Neuronal stem cell (in vitro differentiated cells): ENCODE results near the gene MTOR.
"Not testable (repeated sequence)": the region's sequence is repeated elsewhere in the genome, so short reads cannot be mapped to it uniquely, and the experiment has no call there.

Experiments used
- DNase-seq: peaks from one replicate; pipeline ENCODE4 v3.0.0-alpha.2; 2013; ENCODE audit warnings: low spot score
- H2AFZ ChIP-seq: one replicate; pipeline ENCODE4 v1.6.1; 2013; ENCODE audit warnings: mild to moderate bottlenecking, low read length, inconsistent platforms
- H2AK5ac ChIP-seq: 2 replicates; pipeline ENCODE4 v1.6.1; 2013; ENCODE audit warnings: low read depth, mild to moderate bottlenecking, inconsistent platforms, low read length, moderate library complexity, mixed read lengths
- H2BK120ac ChIP-seq: 2 replicates; pipeline ENCODE4 v1.6.1; 2013; ENCODE audit warnings: low read depth, mild to moderate bottlenecking, inconsistent platforms, low read length, moderate library complexity, mixed read lengths
- H2BK12ac ChIP-seq: one replicate; pipeline ENCODE4 v1.6.1; 2013; ENCODE audit warnings: low read length, inconsistent platforms
- H2BK15ac ChIP-seq: 2 replicates; pipeline ENCODE4 v1.6.1; 2013; ENCODE audit warnings: mild to moderate bottlenecking, low read length, inconsistent platforms, mixed read lengths
- H2BK5ac ChIP-seq: one replicate; pipeline ENCODE4 v1.6.1; 2013; ENCODE audit warnings: inconsistent platforms, mild to moderate bottlenecking, low read length, moderate library complexity
- H3K14ac ChIP-seq: one replicate; pipeline ENCODE4 v1.6.1; 2013; ENCODE audit warnings: low read length, inconsistent platforms
- H3K18ac ChIP-seq: 2 replicates; pipeline ENCODE4 v1.6.1; 2013; ENCODE audit warnings: low read length, inconsistent platforms
- H3K23ac ChIP-seq: 2 replicates; pipeline ENCODE4 v1.6.1; 2013; ENCODE audit warnings: low read depth, mild to moderate bottlenecking, mixed read lengths, low read length, inconsistent platforms; ENCODE audit not compliant: poor library complexity
- H3K27ac ChIP-seq: replicated peaks from 3 replicates; pipeline ENCODE4 v1.5.1; 2013; ENCODE audit warnings: low read length, inconsistent platforms
- H3K27me3 ChIP-seq, 3 experiments: 2 replicates each; pipeline ENCODE4 v1.6.1; 2013; ENCODE audit warnings: low read length in 3 of 3, mild to moderate bottlenecking in 2 of 3, inconsistent platforms in 1 of 3, low read depth in 1 of 3, mixed read lengths in 1 of 3, moderate library complexity in 1 of 3; ENCODE audit not compliant: control insufficient read depth in 3 of 3, insufficient read depth in 3 of 3
- H3K36me3 ChIP-seq, 2 donors: replicated peaks in 1 of 2; 2 replicates each; pipeline ENCODE4 v1.6.1; 2013; ENCODE audit warnings: low read length in 2 of 2; ENCODE audit not compliant: control insufficient read depth in 2 of 2, insufficient read depth in 2 of 2
- H3K4ac ChIP-seq: 2 replicates; pipeline ENCODE4 v1.6.1; 2013; ENCODE audit warnings: inconsistent platforms, mild to moderate bottlenecking, low read length, moderate library complexity
- H3K4me1 ChIP-seq, 2 donors: 1 replicate in 1 of 2; 2 replicates in 1 of 2; pipeline ENCODE4 v1.6.1; 2013; ENCODE audit warnings: low read length in 2 of 2, low read depth in 1 of 2; ENCODE audit not compliant: control insufficient read depth in 2 of 2, insufficient read depth in 1 of 2
- H3K4me2 ChIP-seq: one replicate; pipeline ENCODE4 v1.6.1; 2013; ENCODE audit warnings: mild to moderate bottlenecking, low read length, inconsistent platforms; ENCODE audit not compliant: insufficient read depth, poor library complexity, severe bottlenecking
- H3K4me3 ChIP-seq, 2 donors: 2 replicates each; pipeline ENCODE4 v1.5.1; 2013; ENCODE audit warnings: low read length in 2 of 2, mild to moderate bottlenecking in 2 of 2, inconsistent platforms in 1 of 2, moderate library complexity in 1 of 2
- H3K79me1 ChIP-seq: one replicate; pipeline ENCODE4 v1.6.1; 2013; ENCODE audit warnings: low read depth, mild to moderate bottlenecking, inconsistent platforms, low read length, moderate library complexity
- H3K9ac ChIP-seq: one replicate; pipeline ENCODE4 v1.6.1; 2013; ENCODE audit warnings: mild to moderate bottlenecking, low read depth, low read length, inconsistent platforms; ENCODE audit not compliant: poor library complexity
- H3K9me3 ChIP-seq, 2 donors: replicated peaks in 1 of 2; 2 replicates each; pipeline versions ENCODE3 to v1.6.1; 2013; ENCODE audit warnings: low read length in 2 of 2, mild to moderate bottlenecking in 2 of 2, inconsistent platforms in 1 of 2, low read depth in 1 of 2, mixed read lengths in 1 of 2, moderate library complexity in 1 of 2; ENCODE audit not compliant: control insufficient read depth in 2 of 2, insufficient read depth in 1 of 2
- H4K8ac ChIP-seq: one replicate; pipeline ENCODE4 v1.6.1; 2013; ENCODE audit warnings: low read depth, mild to moderate bottlenecking, inconsistent platforms, low read length, moderate library complexity
- H4K91ac ChIP-seq: one replicate; pipeline ENCODE4 v1.6.1; 2013; ENCODE audit warnings: low read length, low read depth, mild to moderate bottlenecking, inconsistent platforms; ENCODE audit not compliant: poor library complexity
- WGBS, 2 donors: extraction: QIAGEN DNeasy Blood & Tissue Kit; methylation state at CpG; one replicate each; pipeline ENCODE4 v1.1.7; 2013; ENCODE audit warnings: missing lambda C conversion rate in 2 of 2, mixed read lengths in 1 of 2; ENCODE audit not compliant: insufficient read length in 2 of 2, insufficient replicate concordance in 1 of 2; ENCODE audit errors: extremely low coverage in 2 of 2; 5-methylcytosine and 5-hydroxymethylcytosine counted together

Gene MTOR

GRCh38 chr1:11105586-11105985, 156.8 kb downstream of the MTOR start:
- no peak overlapping the region for H3K14ac ChIP-seq
- DNase-seq: no peak
- no CpG with 5 or more reads among the region's 10 CpGs for WGBS, 2 donors
- H3K9ac ChIP-seq: no peak overlapping the region
- H3K27me3 ChIP-seq: no peaks in the 10 kb centered on the region
- H3K79me1 ChIP-seq: no peaks in the 10 kb centered on the region
- H2BK12ac ChIP-seq: no peak overlapping the region
- no peak overlapping the region for H2AK5ac ChIP-seq
- H3K9me3 ChIP-seq: no peaks in the 10 kb centered on the region
- H2BK15ac ChIP-seq: no peak overlapping the region
- no peak overlapping the region for H3K4me3 ChIP-seq
- H3K18ac ChIP-seq: no peak overlapping the region
- H4K8ac ChIP-seq: no peak overlapping the region
- H3K4me2 ChIP-seq: no peak overlapping the region
- H3K36me3 ChIP-seq: peaks cover 16 to 50% of the 10 kb centered on the region in 2 donors
- H3K27ac ChIP-seq: no peak overlapping the region
- no peak overlapping the region for H2AFZ ChIP-seq
- H2BK120ac ChIP-seq: no peak overlapping the region
- H3K4ac ChIP-seq: no peak overlapping the region
- H4K91ac ChIP-seq: no peak overlapping the region
- H3K23ac ChIP-seq: no peak overlapping the region
- H2BK5ac ChIP-seq: no peak overlapping the region
- H3K4me1 ChIP-seq: no peaks in the 10 kb centered on the region

GRCh38 chr1:11101347-11101746, 161.0 kb downstream of the MTOR start:
- no peak overlapping the region for H3K4me2 ChIP-seq
- H2BK15ac ChIP-seq: no peak overlapping the region
- H2BK5ac ChIP-seq: no peak overlapping the region
- H3K79me1 ChIP-seq: peaks cover 5% of the 10 kb centered on the region
- no peak overlapping the region for H4K8ac ChIP-seq
- H3K27me3 ChIP-seq: no peaks in the 10 kb centered on the region
- no peak overlapping the region for H2BK12ac ChIP-seq
- no peak for DNase-seq
- no CpG with 5 or more reads among the region's 6 CpGs for WGBS, 2 donors
- H3K27ac ChIP-seq: no peak overlapping the region
- H3K36me3 ChIP-seq: peaks cover 10 to 32% of the 10 kb centered on the region in 2 donors
- H3K23ac ChIP-seq: no peak overlapping the region
- no peaks in the 10 kb centered on the region for H3K9me3 ChIP-seq
- H3K4me3 ChIP-seq: no peak overlapping the region
- no peak overlapping the region for H4K91ac ChIP-seq
- H3K4ac ChIP-seq: no peak overlapping the region
- H2BK120ac ChIP-seq: no peak overlapping the region
- H3K14ac ChIP-seq: no peak overlapping the region
- no peak overlapping the region for H3K18ac ChIP-seq
- no peak overlapping the region for H3K9ac ChIP-seq
- H3K4me1 ChIP-seq: peaks cover 3 to 4% of the 10 kb centered on the region in 2 donors
- H2AK5ac ChIP-seq: no peak overlapping the region
- no peak overlapping the region for H2AFZ ChIP-seq

- H2BK5ac ChIP-seq, H3K9ac ChIP-seq, H3K18ac ChIP-seq, H3K4me1 ChIP-seq, H3K4me2 ChIP-seq, H4K91ac ChIP-seq, H4K8ac ChIP-seq, H3K27me3 ChIP-seq, H2AK5ac ChIP-seq, H2BK120ac ChIP-seq, H2BK12ac ChIP-seq, H3K27ac ChIP-seq, H3K23ac ChIP-seq, H3K79me1 ChIP-seq, H3K4me3 ChIP-seq, H3K9me3 ChIP-seq, H3K14ac ChIP-seq, DNase-seq, H2BK15ac ChIP-seq, H2AFZ ChIP-seq, H3K4ac ChIP-seq: not testable (repeated sequence)
- WGBS, 2 donors: no CpG with 5 or more reads among the region's 17 CpGs
- peaks cover 7 to 32% of the 10 kb centered on the region in 2 donors for H3K36me3 ChIP-seq
These were observed 161.5 kb downstream of the MTOR start for GRCh38 chr1:11100806-11101205.

GRCh38 chr1:11100149-11100493, 162.2 kb downstream of the MTOR start:
- H3K23ac ChIP-seq: no peak overlapping the region
- H4K8ac ChIP-seq: no peak overlapping the region
- no peak overlapping the region for H2BK120ac ChIP-seq
- peaks cover 3 to 4% of the 10 kb centered on the region in 2 donors for H3K4me1 ChIP-seq
- no CpG with 5 or more reads among the region's 13 CpGs for WGBS, 2 donors
- no peak overlapping the region for H2BK5ac ChIP-seq
- no peak overlapping the region for H3K14ac ChIP-seq
- no peak overlapping the region for H4K91ac ChIP-seq
- H3K27ac ChIP-seq: no peak overlapping the region
- H2AFZ ChIP-seq: peak overlapping the region; percentile 95
- peaks cover 10 to 31% of the 10 kb centered on the region in 2 donors for H3K36me3 ChIP-seq
- peak overlapping the region; percentile 2 for H3K18ac ChIP-seq
- H3K4me3 ChIP-seq: peak overlapping the region; percentile 75 to 90
- peak overlapping the region; percentile 68 for H2AK5ac ChIP-seq
- no peaks in the 10 kb centered on the region for H3K27me3 ChIP-seq
- peak overlapping the region; percentile 42 for H3K4me2 ChIP-seq
- H3K9me3 ChIP-seq: no peaks in the 10 kb centered on the region
- DNase-seq: no peak
- H3K9ac ChIP-seq: peak overlapping the region; percentile 7
- H2BK12ac ChIP-seq: no peak overlapping the region
- H3K79me1 ChIP-seq: peaks cover 5% of the 10 kb centered on the region
- no peak overlapping the region for H3K4ac ChIP-seq
- H2BK15ac ChIP-seq: no peak overlapping the region
